OCI-LY7 (cell line): Measurements from ENCODE around the gene PDZD7. TPM values are rescaled to one million over a fixed set of nuclear protein-coding genes. Genes with fewer than 3 reads are reported as not detected.

Experiments used
- BruUV-seq: library from RNA; stranded (reverse); fragments of 400-500 nt; replicated peaks from 2 replicates; lab custom pipeline; 2021; lab: Mats Ljungman, UMichigan
- CTCF ChIA-PET: fragments of 300-600 bp; sonication (Branson Sonifier 250); formaldehyde crosslinking; loops from one replicate; lab custom pipeline; 2022; ENCODE audit warnings: antibody characterized with exemption; ENCODE audit not compliant: unreplicated experiment; lab: Charles Lee
- POLR2A ChIA-PET: fragments of 300-600 bp; sonication (Branson Sonifier 250); formaldehyde crosslinking; loops from one replicate; lab custom pipeline; 2022; ENCODE audit warnings: antibody characterized with exemption; lab: Charles Lee
- DNase-seq: peaks from one replicate; pipeline ENCODE4 v3.0.0-alpha.2; 2015; ENCODE audit warnings: low spot score
- H2AFZ ChIP-seq: fragments of 200-600 bp; sonication (generic), shearing (Covaris generic); 2 replicates; pipeline ENCODE4 v1.6.1; 2014; ENCODE audit warnings: mild to moderate bottlenecking, antibody characterized with exemption, low read length, moderate library complexity
- H3K27ac ChIP-seq: fragments of 200-600 bp; sonication (generic); 2 replicates; pipeline ENCODE4 v1.5.1; 2014; ENCODE audit warnings: mixed run types, low read depth, mild to moderate bottlenecking, moderate library complexity, low read length, inconsistent platforms; ENCODE audit not compliant: poor library complexity, severe bottlenecking
- H3K36me3 ChIP-seq: fragments of 200-600 bp; sonication (generic); 2 replicates; pipeline ENCODE4 v1.6.1; 2014; ENCODE audit warnings: mild to moderate bottlenecking, antibody characterized with exemption, low read length, moderate library complexity, mixed read lengths; ENCODE audit not compliant: insufficient read depth
- H3K4me1 ChIP-seq: fragments of 200-600 bp; sonication (generic); 2 replicates; pipeline ENCODE4 v1.5.1; 2014; ENCODE audit warnings: mild to moderate bottlenecking, low read length; ENCODE audit not compliant: insufficient read depth, poor library complexity, severe bottlenecking
- H3K4me2 ChIP-seq: fragments of 200-600 bp; sonication (generic); 2 replicates; pipeline ENCODE4 v1.6.1; 2014; ENCODE audit warnings: mild to moderate bottlenecking, low read length
- H3K4me3 ChIP-seq: fragments of 200-600 bp; sonication (generic); 2 replicates; pipeline ENCODE4 v1.5.1; 2014; ENCODE audit warnings: mild to moderate bottlenecking, low read depth, low read length; ENCODE audit not compliant: poor library complexity, severe bottlenecking
- H3K79me2 ChIP-seq: fragments of 200-600 bp; sonication (generic); 2 replicates; pipeline ENCODE4 v1.6.1; 2016; ENCODE audit warnings: low read depth, mild to moderate bottlenecking, low read length, moderate library complexity, mixed read lengths; ENCODE audit not compliant: insufficient read depth
- H3K9me2 ChIP-seq: fragments of 200-600 bp; sonication (generic); 2 replicates; pipeline ENCODE4 v1.6.1; 2016; ENCODE audit warnings: mild to moderate bottlenecking, low read length, mixed read lengths; ENCODE audit not compliant: insufficient read depth
- H3K9me3 ChIP-seq: fragments of 200-600 bp; sonication (generic); 2 replicates; pipeline ENCODE4 v1.6.1; 2014; ENCODE audit warnings: mild to moderate bottlenecking, mixed run types, low read length, mixed read lengths
- H4K20me1 ChIP-seq: fragments of 200-600 bp; sonication (generic); 2 replicates; pipeline ENCODE4 v1.6.1; 2014; ENCODE audit warnings: mild to moderate bottlenecking, antibody characterized with exemption, low read length, moderate library complexity, mixed read lengths; ENCODE audit not compliant: insufficient read depth
- CTCF ChIP-seq: fragments of 200-600 bp; sonication (generic); conservative IDR thresholded peaks from 2 replicates; pipeline ENCODE4 v1.5.1; 2014; ENCODE audit warnings: mild to moderate bottlenecking, antibody characterized with exemption, low read length, moderate library complexity, mixed read lengths
- EZH2phosphoT487 ChIP-seq: fragments of 200-600 bp; sonication (generic); IDR thresholded peaks from 2 replicates; pipeline ENCODE4 v1.6.1; 2018; ENCODE audit warnings: low read depth, borderline replicate concordance, mild to moderate bottlenecking, mixed run types, antibody characterized with exemption, low read length, moderate library complexity, mixed read lengths
- intact Hi-C: fragments of 100-400 bp; cut with micrococcal nuclease; formaldehyde crosslinking; loops from one replicate; pipeline ENCODE4 v1.10.0; 2022; ENCODE audit not compliant: unreplicated experiment
- total RNA-seq, 2 experiments: library from RNA; depleted of rRNA in 1 of 2; stranded (reverse); fragments of >200 nt in 1 of 2; shearing (Covaris generic) in 1 of 2; gene quantifications; 2 replicates each; pipeline ENCODE4 v1.2.3, GENCODE V29; 2014 to 2022

PDZD7 gene
- total RNA-seq, 2 experiments from 2014 or later = 1.6 to 2.1 TPM

- H2AFZ ChIP-seq = no peak overlapping the region
These were observed 45.7 kb upstream of the PDZD7 start for GRCh38 chr10:101076630-101077029.

GRCh38 chr10:101075775-101076174 lies 44.8 kb upstream of the PDZD7 start:
- H3K4me3 ChIP-seq = no peak overlapping the region
- H3K9me2 ChIP-seq = no peaks in the 10 kb centered on the region
- no peak for TF ChIP-seq CTCF
- TF ChIP-seq EZH2phosphoT487 = no peak
- H2AFZ ChIP-seq = peak overlapping the region; percentile 21; the same call in 1 of the 2 replicates
- 0 out of 2 replicates have a peak overlapping the region, but pooled peaks have one; percentile 6 for H3K4me2 ChIP-seq
- peaks cover 38% of the 10 kb centered on the region for H3K4me1 ChIP-seq
- H3K27ac ChIP-seq = no peak overlapping the region
- H3K79me2 ChIP-seq = no peaks in the 10 kb centered on the region
- no peaks in the 10 kb centered on the region for H3K36me3 ChIP-seq
- intact Hi-C loops = no loop called here
- no peaks in the 10 kb centered on the region for H3K9me3 ChIP-seq
- POLR2A ChIA-PET = interaction anchor here (1.1 kb wide), 1 partner anchor 16 kb away, joined by 3 read pairs; no protein-coding TSS in a partner anchor
- CTCF ChIA-PET = interaction anchor here (0.7 kb wide), 1 partner anchor 61 kb away, joined by 3 read pairs; no protein-coding TSS in a partner anchor
- DNase-seq = peak; percentile 29
- no TSS peak for BruUV-seq
- H4K20me1 ChIP-seq = no peaks in the 10 kb centered on the region

More at GRCh38 chr10:101076630-101077029, 45.7 kb upstream of the PDZD7 start:
- POLR2A ChIA-PET = interaction anchor here (0.5 kb wide), 1 partner anchor 1200 kb away, joined by 4 read pairs; no protein-coding TSS in a partner anchor
- Histone ChIP-seq H3K36me3 (no peaks in the 10 kb centered on the region), H3K27ac (no peak overlapping the region), H3K79me2 (no peaks in the 10 kb centered on the region), H3K4me2 (no peak overlapping the region), H3K4me1 (peaks cover 29% of the 10 kb centered on the region), H3K9me3 (no peaks in the 10 kb centered on the region), H3K9me2 (no peaks in the 10 kb centered on the region), H3K4me3 (no peak overlapping the region), H4K20me1 (no peaks in the 10 kb centered on the region)
- CTCF ChIA-PET = no interaction called here
- intact Hi-C loops = no loop called here
- no peak for TF ChIP-seq EZH2phosphoT487
- no peak for TF ChIP-seq CTCF
- no peak for DNase-seq
- no TSS peak for BruUV-seq

GRCh38 chr10:101073631-101074030 lies 42.7 kb upstream of the PDZD7 start:
- no peak overlapping the region for H3K27ac ChIP-seq
- TF ChIP-seq CTCF (no peak), EZH2phosphoT487 (no peak)
- intact Hi-C loops = no loop called here
- CTCF ChIA-PET = interaction anchor here (1.2 kb wide), 1 partner anchor 22 kb away, joined by 3 read pairs; no protein-coding TSS in a partner anchor
- H3K9me2 ChIP-seq = no peaks in the 10 kb centered on the region
- H3K4me2 ChIP-seq = no peak overlapping the region
- H2AFZ ChIP-seq = no peak overlapping the region
- H3K36me3 ChIP-seq = no peaks in the 10 kb centered on the region
- no peaks in the 10 kb centered on the region for H3K9me3 ChIP-seq
- no peaks in the 10 kb centered on the region for H3K79me2 ChIP-seq
- POLR2A ChIA-PET = no interaction called here
- no peak for DNase-seq
- no peaks in the 10 kb centered on the region for H4K20me1 ChIP-seq
- BruUV-seq = no TSS peak
- H3K4me3 ChIP-seq = no peak overlapping the region
- H3K4me1 ChIP-seq = peaks cover 53% of the 10 kb centered on the region
